IMR-90 (cell line): ENCODE measurements around the gene POMGNT1.

Experiments
- CEBPB ChIP-seq: IDR thresholded peaks from 2 replicates; pipeline ENCODE4 v1.6.1; 2012; ENCODE audit warnings: low read depth, low read length, improper control_type of control experiment
- MAFK ChIP-seq: IDR thresholded peaks from 2 replicates; pipeline ENCODE4 v1.6.1; 2012; ENCODE audit warnings: low read depth, low read length, improper control_type of control experiment
- MAZ ChIP-seq: IDR thresholded peaks from 2 replicates; pipeline ENCODE4 v1.6.1; 2012; ENCODE audit warnings: low read depth, mild to moderate bottlenecking, low read length, improper control_type of control experiment, moderate library complexity, borderline replicate concordance
- NFE2L2 ChIP-seq: fragments of 150-350 bp; IDR thresholded peaks from 2 replicates; pipeline ENCODE4 v1.6.1; 2016; ENCODE audit warnings: low read depth, mild to moderate bottlenecking, low read length
- POLR2A ChIP-seq: IDR thresholded peaks from 2 replicates; pipeline ENCODE4 v1.6.1; 2012; ENCODE audit warnings: mild to moderate bottlenecking, low read depth, low read length
- RAD21 ChIP-seq: IDR thresholded peaks from 2 replicates; pipeline ENCODE4 v1.6.1; 2012; ENCODE audit warnings: low read length, improper control_type of control experiment
- SMC3 ChIP-seq: fragments of 150-350 bp; IDR thresholded peaks from 2 replicates; pipeline ENCODE4 v1.6.1; 2016; ENCODE audit warnings: low read depth, mild to moderate bottlenecking, antibody characterized with exemption, low read length, moderate library complexity
- TF ChIP-seq, protein P1 (sequence below): conservative IDR thresholded peaks from 2 replicates; pipeline ENCODE4 v1.5.1; 2012; ENCODE audit warnings: mild to moderate bottlenecking, low read depth, low read length, improper control_type of control experiment

DNA sequence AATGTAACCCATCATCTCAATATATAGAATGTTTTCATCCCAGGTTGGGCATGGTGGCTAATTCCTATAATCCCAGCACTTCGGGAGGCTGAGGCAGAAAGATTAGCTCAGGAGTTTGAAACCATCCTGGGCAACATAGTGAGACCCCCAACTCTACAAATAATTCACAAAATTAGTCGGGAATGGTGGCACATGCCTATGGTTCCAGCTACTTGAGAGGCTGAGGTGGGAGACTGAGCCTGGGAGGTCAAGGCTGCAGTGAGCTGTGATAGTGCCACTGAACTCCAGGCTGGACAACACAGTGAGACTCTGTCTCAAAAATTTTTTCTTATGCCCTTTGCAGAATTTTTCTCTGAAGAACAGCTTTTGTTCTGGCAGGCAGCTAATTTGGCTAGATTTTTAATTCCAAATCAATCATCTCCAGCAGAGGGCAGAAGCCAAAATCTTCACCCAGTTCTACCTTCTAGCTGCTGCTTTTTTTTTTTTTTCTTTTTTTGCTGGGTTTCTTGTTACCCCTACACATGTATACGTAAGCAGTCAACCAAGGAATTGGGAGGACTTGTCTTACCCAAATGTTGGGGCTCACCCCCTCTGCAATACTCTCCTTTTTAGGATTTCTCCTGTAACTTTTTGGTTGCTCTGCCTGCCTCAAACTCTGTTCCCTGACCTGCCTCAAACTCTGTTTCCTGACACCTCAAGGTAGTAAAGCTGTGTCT is 46.6 kb upstream of the POMGNT1 start:
- TF ChIP-seq, protein P1, sequence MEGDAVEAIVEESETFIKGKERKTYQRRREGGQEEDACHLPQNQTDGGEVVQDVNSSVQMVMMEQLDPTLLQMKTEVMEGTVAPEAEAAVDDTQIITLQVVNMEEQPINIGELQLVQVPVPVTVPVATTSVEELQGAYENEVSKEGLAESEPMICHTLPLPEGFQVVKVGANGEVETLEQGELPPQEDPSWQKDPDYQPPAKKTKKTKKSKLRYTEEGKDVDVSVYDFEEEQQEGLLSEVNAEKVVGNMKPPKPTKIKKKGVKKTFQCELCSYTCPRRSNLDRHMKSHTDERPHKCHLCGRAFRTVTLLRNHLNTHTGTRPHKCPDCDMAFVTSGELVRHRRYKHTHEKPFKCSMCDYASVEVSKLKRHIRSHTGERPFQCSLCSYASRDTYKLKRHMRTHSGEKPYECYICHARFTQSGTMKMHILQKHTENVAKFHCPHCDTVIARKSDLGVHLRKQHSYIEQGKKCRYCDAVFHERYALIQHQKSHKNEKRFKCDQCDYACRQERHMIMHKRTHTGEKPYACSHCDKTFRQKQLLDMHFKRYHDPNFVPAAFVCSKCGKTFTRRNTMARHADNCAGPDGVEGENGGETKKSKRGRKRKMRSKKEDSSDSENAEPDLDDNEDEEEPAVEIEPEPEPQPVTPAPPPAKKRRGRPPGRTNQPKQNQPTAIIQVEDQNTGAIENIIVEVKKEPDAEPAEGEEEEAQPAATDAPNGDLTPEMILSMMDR, result peak; percentile 42
- TF ChIP-seq POLR2A, result no peak
- TF ChIP-seq MAZ, result no peak
- no peak for TF ChIP-seq NFE2L2
- peak; percentile 41 for TF ChIP-seq SMC3
- no peak for TF ChIP-seq RAD21
- TF ChIP-seq CEBPB, result no peak
- TF ChIP-seq MAFK, result no peak
